Panc1 (cell line): ENCODE measurements around the gene SMAD3. TPM values are rescaled to one million over a fixed set of nuclear protein-coding genes. Genes with fewer than 3 reads are reported as not detected.

Source experiments
- ATAC-seq: fragments of 200-7000 bp; cut with Tn5 transposase; 2 replicates; pipeline ENCODE4 v1.9.1; 2020; ENCODE audit warnings: mild to moderate bottlenecking, moderate library complexity
- BruUV-seq: library from RNA; stranded (reverse); fragments of 400-500 nt; replicated peaks from 2 replicates; lab custom pipeline; 2021; lab: Mats Ljungman, UMichigan
- CTCF ChIA-PET: fragments of 300-600 bp; sonication (Branson Sonifier 250); formaldehyde crosslinking; loops from one replicate; lab custom pipeline; 2022; ENCODE audit warnings: antibody characterized with exemption; lab: Charles Lee
- POLR2A ChIA-PET: fragments of 300-600 bp; sonication (Branson Sonifier 250); formaldehyde crosslinking; loops from one replicate; lab custom pipeline; 2022; ENCODE audit warnings: antibody characterized with exemption; lab: Charles Lee
- DNase-seq: peaks from one replicate; pipeline ENCODE4 v3.0.0-alpha.2; 2010; ENCODE audit warnings: low read depth, low spot score
- H3K27ac ChIP-seq: 2 replicates; pipeline ENCODE4 v1.5.1; 2011; ENCODE audit warnings: mild to moderate bottlenecking, low read length, inconsistent platforms
- H3K27me3 ChIP-seq: fragments of 200-500 bp; sonication (Bioruptor generic); 2 replicates; pipeline ENCODE4 v1.6.0; 2014; ENCODE audit warnings: low read length, inconsistent platforms; ENCODE audit not compliant: control insufficient read depth, insufficient read depth
- H3K36me3 ChIP-seq: fragments of 200-500 bp; sonication (Bioruptor generic); 2 replicates; pipeline ENCODE4 v1.5.1; 2014; ENCODE audit warnings: inconsistent platforms, mild to moderate bottlenecking, low read length, moderate library complexity; ENCODE audit not compliant: control insufficient read depth, insufficient read depth
- H3K4me1 ChIP-seq: 2 replicates; pipeline ENCODE4 v1.5.1; 2011; ENCODE audit warnings: inconsistent platforms, mild to moderate bottlenecking, low read length, moderate library complexity; ENCODE audit not compliant: control insufficient read depth, insufficient read depth
- H3K4me3 ChIP-seq, 2 experiments: 2 replicates each; pipeline ENCODE4 v1.5.1; 2011 to 2012; ENCODE audit warnings: low read depth in 2 of 2, low read length in 2 of 2, mild to moderate bottlenecking in 2 of 2, inconsistent platforms in 1 of 2, moderate library complexity in 1 of 2
- H3K9me3 ChIP-seq: fragments of 200-500 bp; sonication (Bioruptor generic); 2 replicates; pipeline ENCODE4 v1.5.1; 2014; ENCODE audit warnings: low read depth, mild to moderate bottlenecking, inconsistent platforms, low read length, moderate library complexity; ENCODE audit not compliant: control insufficient read depth, insufficient read depth
- POLR2AphosphoS5 ChIP-seq: IDR thresholded peaks from 2 replicates; pipeline ENCODE4 v1.6.1; 2012; ENCODE audit warnings: mild to moderate bottlenecking, low read depth, low read length, moderate library complexity
- REST ChIP-seq, 2 experiments: IDR thresholded peaks; 2 replicates each; pipeline ENCODE4 v1.6.1; 2011 to 2012; ENCODE audit warnings: low read depth in 2 of 2, control low read depth in 1 of 2, low read length in 1 of 2, mild to moderate bottlenecking in 1 of 2, moderate library complexity in 1 of 2; ENCODE audit not compliant: insufficient read depth in 1 of 2
- SIN3A ChIP-seq: IDR thresholded peaks from 2 replicates; pipeline ENCODE4 v1.6.1; 2012; ENCODE audit warnings: low read depth, mild to moderate bottlenecking, low read length, moderate library complexity, borderline replicate concordance; ENCODE audit not compliant: insufficient read depth
- TCF7L2 ChIP-seq: IDR thresholded peaks from 2 replicates; pipeline ENCODE4 v1.6.1; 2011; ENCODE audit warnings: mild to moderate bottlenecking, low read depth, low read length, inconsistent platforms
- in situ Hi-C: cut with HindIII; loops from 2 replicates; pipeline ENCODE4 v1.10.0; 2016; ENCODE audit warnings: low sequenced_read_pairs, low pct_unique_long_range_greater_than_20kb
- intact Hi-C: fragments of 100-400 bp; cut with micrococcal nuclease; formaldehyde crosslinking; loops from one replicate; pipeline ENCODE4 v1.10.0; 2022; ENCODE audit not compliant: unreplicated experiment
- total RNA-seq: library from RNA; stranded (reverse); gene quantifications from one replicate; pipeline ENCODE4 v1.2.1, GENCODE V29; 2021; ENCODE audit not compliant: unreplicated experiment
- TF ChIP-seq, protein P1 (sequence below): fragments of 450-650 bp; IDR thresholded peaks from 2 replicates; pipeline ENCODE4 v1.5.1; 2017; ENCODE audit warnings: mild to moderate bottlenecking

The SMAD3 gene
- total RNA-seq, 1 experiment from 2014 or later = 394 TPM

DNA sequence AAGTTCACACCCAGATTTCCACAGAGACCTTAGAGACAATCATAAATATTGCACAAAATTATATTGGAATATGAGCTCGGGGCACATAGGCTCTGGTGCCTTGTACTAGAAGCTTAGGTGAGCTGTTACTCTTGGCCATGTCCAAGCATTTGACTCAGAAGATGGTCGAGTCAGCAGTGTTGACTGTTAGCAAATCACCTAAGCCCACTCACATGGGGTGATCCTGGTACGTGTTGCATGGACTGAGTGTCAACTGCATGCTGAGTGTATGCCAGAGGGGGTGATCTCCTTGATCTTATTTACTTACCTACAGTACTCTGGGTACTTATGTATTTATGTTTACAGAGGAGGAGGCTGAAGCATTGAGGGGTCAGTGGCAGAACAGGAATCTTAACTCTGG is 14.0 kb downstream of the SMAD3 start:
- Histone ChIP-seq H3K27ac (peak overlapping the region; percentile 100), H3K27me3 (no peaks in the 10 kb centered on the region), H3K9me3 (no peaks in the 10 kb centered on the region), H3K36me3 (peaks cover 11% of the 10 kb centered on the region; the same call in 1 of the 2 replicates), H3K4me1 (peaks cover 100% of the 10 kb centered on the region), H3K4me3 (no peak overlapping the region)
- ATAC-seq (no peak), DNase-seq (no peak)
- intact Hi-C loops (loop anchor here (10.0 kb wide), 1 partner anchor 45 kb away; no protein-coding TSS in a partner anchor), in situ Hi-C loops (no loop called here)
- CTCF ChIA-PET = no interaction called here
- BruUV-seq = no TSS peak
- POLR2A ChIA-PET = interaction anchor here (0.6 kb wide), 3 partner anchors 68 to 635 kb away, joined by 3 read pairs; no protein-coding TSS in a partner anchor
- no peak for TF ChIP-seq TCF7L2
- no peak for TF ChIP-seq SIN3A
- no peak for TF ChIP-seq REST (IDR thresholded peaks at IDR 0.05; ENCODE audit: insufficient read depth in 1 of 2, low read depth in 2 of 2, low read length in 1 of 2)
- TF ChIP-seq POLR2AphosphoS5 = no peak; the same call in 1 of the 2 replicates
- TF ChIP-seq, protein P1, sequence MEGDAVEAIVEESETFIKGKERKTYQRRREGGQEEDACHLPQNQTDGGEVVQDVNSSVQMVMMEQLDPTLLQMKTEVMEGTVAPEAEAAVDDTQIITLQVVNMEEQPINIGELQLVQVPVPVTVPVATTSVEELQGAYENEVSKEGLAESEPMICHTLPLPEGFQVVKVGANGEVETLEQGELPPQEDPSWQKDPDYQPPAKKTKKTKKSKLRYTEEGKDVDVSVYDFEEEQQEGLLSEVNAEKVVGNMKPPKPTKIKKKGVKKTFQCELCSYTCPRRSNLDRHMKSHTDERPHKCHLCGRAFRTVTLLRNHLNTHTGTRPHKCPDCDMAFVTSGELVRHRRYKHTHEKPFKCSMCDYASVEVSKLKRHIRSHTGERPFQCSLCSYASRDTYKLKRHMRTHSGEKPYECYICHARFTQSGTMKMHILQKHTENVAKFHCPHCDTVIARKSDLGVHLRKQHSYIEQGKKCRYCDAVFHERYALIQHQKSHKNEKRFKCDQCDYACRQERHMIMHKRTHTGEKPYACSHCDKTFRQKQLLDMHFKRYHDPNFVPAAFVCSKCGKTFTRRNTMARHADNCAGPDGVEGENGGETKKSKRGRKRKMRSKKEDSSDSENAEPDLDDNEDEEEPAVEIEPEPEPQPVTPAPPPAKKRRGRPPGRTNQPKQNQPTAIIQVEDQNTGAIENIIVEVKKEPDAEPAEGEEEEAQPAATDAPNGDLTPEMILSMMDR = no peak

GRCh38 chr15:67080118-67080899 is 14.9 kb downstream of the SMAD3 start:
- peak; percentile 3; the same call in 1 of the 2 replicates for ATAC-seq
- peak overlapping the region; percentile 100 for H3K27ac ChIP-seq
- no peak; the same call in 1 of the 2 replicates for TF ChIP-seq POLR2AphosphoS5
- no peak for TF ChIP-seq SIN3A
- TF ChIP-seq REST (IDR thresholded peaks at IDR 0.05; ENCODE audit: insufficient read depth in 1 of 2, low read depth in 2 of 2, low read length in 1 of 2) = no peak
- TF ChIP-seq TCF7L2 = peak; percentile 89
- TF ChIP-seq, protein P1 = no peak
- DNase-seq = no peak
- ChIA-PET POLR2A (no interaction called here), CTCF (no interaction called here)
- in situ Hi-C loops = no loop called here
- no peak overlapping the region for H3K4me3 ChIP-seq
- TSS peak; percentile 0 for BruUV-seq
- no peaks in the 10 kb centered on the region for H3K9me3 ChIP-seq
- intact Hi-C loops = no loop called here
- H3K4me1 ChIP-seq = peaks cover 100% of the 10 kb centered on the region
- no peaks in the 10 kb centered on the region for H3K27me3 ChIP-seq
- H3K36me3 ChIP-seq = peaks cover 11% of the 10 kb centered on the region; the same call in 1 of the 2 replicates
